GM18951 (cell line): Measurements from ENCODE around the gene ALKBH7.
"Not testable (repeated sequence)": the region's sequence is repeated elsewhere in the genome, so short reads cannot be mapped to it uniquely, and the experiment has no call there.

Source experiments
- POLR2A ChIP-seq: IDR thresholded peaks from 4 replicates; pipeline ENCODE4 v1.6.1; 2011; ENCODE audit warnings: mild to moderate bottlenecking; ENCODE audit not compliant: insufficient read length, insufficient read depth; ENCODE audit errors: extremely low read depth
- in situ Hi-C: fragments of 300-500 bp; cut with MboI; formaldehyde crosslinking; loops from one replicate; pipeline ENCODE4 v1.12.0; 2022; ENCODE audit warnings: low sequenced_read_pairs, mixed read lengths, inconsistent platforms; ENCODE audit not compliant: unreplicated experiment

ALKBH7 gene

GRCh38 chr19:6396305-6396704 lies 23.7 kb downstream of the ALKBH7 start:
- in situ Hi-C loops, result no loop called here
- no peak for TF ChIP-seq POLR2A

GRCh38 chr19:6400062-6400944 lies 27.7 kb downstream of the ALKBH7 start:
- in situ Hi-C loops, result not testable (repeated sequence)

GRCh38 chr19:6402058-6402457 lies 29.5 kb downstream of the ALKBH7 start:
- no peak for TF ChIP-seq POLR2A
- in situ Hi-C loops, result no loop called here

GRCh38 chr19:6402837-6403608 lies 30.4 kb downstream of the ALKBH7 start:
- no peak for TF ChIP-seq POLR2A
- in situ Hi-C loops, result no loop called here

- TF ChIP-seq POLR2A, result no peak
- in situ Hi-C loops, result no loop called here
These were observed 33.8 kb downstream of the ALKBH7 start for GRCh38 chr19:6406401-6406800.

GRCh38 chr19:6409346-6409745 lies 36.8 kb downstream of the ALKBH7 start:
- in situ Hi-C loops, result no loop called here
- TF ChIP-seq POLR2A, result no peak

GRCh38 chr19:6412061-6412446 lies 39.5 kb downstream of the ALKBH7 start:
- no peak for TF ChIP-seq POLR2A

GRCh38 chr19:6412447-6413091 lies 40.0 kb downstream of the ALKBH7 start:
- no peak for TF ChIP-seq POLR2A
- in situ Hi-C loops, result no loop called here

More at GRCh38 chr19:6412061-6412446, 39.5 kb downstream of the ALKBH7 start:
- in situ Hi-C loops, result no loop called here

- TF ChIP-seq POLR2A, result no peak
- in situ Hi-C loops, result no loop called here
These were observed 40.7 kb downstream of the ALKBH7 start for GRCh38 chr19:6413291-6413690.

GRCh38 chr19:6413721-6414643 lies 41.4 kb downstream of the ALKBH7 start:
- in situ Hi-C loops, result no loop called here
- TF ChIP-seq POLR2A, result no peak

GRCh38 chr19:6414793-6415590 lies 42.4 kb downstream of the ALKBH7 start:
- TF ChIP-seq POLR2A, result no peak
- in situ Hi-C loops, result no loop called here
